GM12864 (cell line): ENCODE measurements around the gene MYBPH.

ENCODE experiments used
- DNase-seq: peaks from one replicate; pipeline ENCODE4 v3.0.0-alpha.2; 2011; ENCODE audit warnings: low read depth
- H3K4me3 ChIP-seq: 2 replicates; pipeline ENCODE4 v1.5.1; 2011; ENCODE audit warnings: mild to moderate bottlenecking, low read depth, low read length, control low read depth
- CTCF ChIP-seq: IDR thresholded peaks from 2 replicates; pipeline ENCODE4 v1.5.1; 2011; ENCODE audit warnings: low read depth, mild to moderate bottlenecking, moderate library complexity, low read length, control low read depth, inconsistent platforms; ENCODE audit errors: missing control alignments

The MYBPH gene

GRCh38 chr1:203185061-203185461 is 9.4 kb upstream of the MYBPH start:
- no peak for TF ChIP-seq CTCF
- DNase-seq, result no peak
- no peak overlapping the region for H3K4me3 ChIP-seq

GRCh38 chr1:203184467-203184866 is 8.8 kb upstream of the MYBPH start:
- no peak for TF ChIP-seq CTCF
- H3K4me3 ChIP-seq, result no peak overlapping the region
- no peak for DNase-seq

GRCh38 chr1:203183828-203184227 is 8.2 kb upstream of the MYBPH start:
- DNase-seq, result no peak
- H3K4me3 ChIP-seq, result no peak overlapping the region
- TF ChIP-seq CTCF, result no peak

GRCh38 chr1:203182387-203182953 is 6.8 kb upstream of the MYBPH start:
- H3K4me3 ChIP-seq, result no peak overlapping the region
- TF ChIP-seq CTCF, result no peak
- no peak for DNase-seq

GRCh38 chr1:203181586-203182386 is 6.2 kb upstream of the MYBPH start:
- no peak overlapping the region for H3K4me3 ChIP-seq
- no peak for TF ChIP-seq CTCF
- DNase-seq, result no peak

GRCh38 chr1:203180611-203181330 is 5.1 kb upstream of the MYBPH start:
- no peak for TF ChIP-seq CTCF
- no peak overlapping the region for H3K4me3 ChIP-seq
- DNase-seq, result no peak
